Stimulated activated CD8-positive, alpha-beta memory T cell treated with anti-CD3 and anti-CD28 coated beads, Interleukin-4, amount 100 ng/mL, for 4 hours (primary cell): ENCODE measurements around the gene INPP5D.
"Not testable (repeated sequence)": the region's sequence is repeated elsewhere in the genome, so short reads cannot be mapped to it uniquely, and the experiment has no call there.

ENCODE experiments used
- DNase-seq, 2 donors: peaks; one replicate each; pipeline ENCODE4 v3.0.0-alpha.2; 2020; ENCODE audit warnings: low read depth in 2 of 2, low spot score in 1 of 2

The INPP5D gene

DNA sequence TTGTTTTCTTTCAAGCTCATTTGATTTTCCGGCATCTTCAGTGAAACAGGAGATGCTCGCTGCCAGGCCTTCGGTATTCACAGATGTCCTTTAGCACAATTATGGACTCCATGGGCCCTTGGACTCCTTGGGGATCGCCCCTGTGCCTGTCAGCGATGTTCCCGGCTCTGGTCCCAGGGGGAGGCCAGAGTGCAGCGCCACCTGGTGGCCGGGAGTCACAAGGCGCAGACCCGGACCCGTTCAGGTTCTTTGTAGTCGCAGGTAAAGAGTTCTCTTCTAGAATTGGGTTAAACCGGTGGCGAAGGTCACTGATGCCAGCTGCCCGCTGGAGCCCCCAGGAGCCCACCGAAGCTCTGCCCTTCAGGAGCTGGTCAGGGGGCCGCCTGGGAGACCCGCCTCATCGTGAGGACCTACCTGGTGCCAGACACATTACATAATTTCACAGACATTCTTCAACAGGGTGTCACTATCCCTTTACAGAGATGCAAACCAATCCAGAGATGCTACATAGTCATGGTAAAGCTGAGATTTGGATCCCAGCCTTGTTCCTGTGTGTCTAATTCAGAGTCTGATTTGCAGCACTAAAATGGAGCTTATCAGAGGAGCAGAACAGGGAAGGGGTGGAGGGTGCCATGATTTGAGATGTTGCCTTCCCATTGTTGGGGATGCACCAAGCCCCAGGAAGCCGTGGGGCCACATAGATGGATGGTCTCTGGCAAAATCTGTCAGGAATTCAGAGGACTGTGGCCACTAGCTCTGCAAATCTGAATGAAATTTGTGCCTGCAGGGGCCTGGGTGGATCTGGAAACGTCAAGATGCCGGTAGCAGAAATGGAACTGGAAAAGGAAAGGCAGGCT is 6.0 kb upstream of the INPP5D start:
- peak in 1 of 2 donors; percentile 67 for DNase-seq

DNA sequence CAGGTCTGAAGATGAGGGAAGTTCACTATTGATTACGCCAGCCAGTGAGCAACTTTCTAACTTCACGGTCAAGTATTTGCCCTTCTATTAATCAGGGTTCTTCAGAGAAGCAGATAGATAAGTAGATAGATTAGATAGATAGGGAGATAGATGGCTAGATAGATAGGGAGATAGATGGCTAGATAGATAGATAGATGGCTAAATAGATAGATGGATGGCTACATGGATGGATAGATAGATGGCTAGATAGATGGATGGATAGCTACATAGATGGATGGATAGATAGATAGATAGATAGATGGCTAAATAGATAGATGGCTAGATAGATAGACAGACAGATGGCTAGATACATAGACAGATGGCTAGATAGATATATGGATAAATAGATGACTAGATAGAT is 4.8 kb upstream of the INPP5D start:
- no peak for DNase-seq

DNA sequence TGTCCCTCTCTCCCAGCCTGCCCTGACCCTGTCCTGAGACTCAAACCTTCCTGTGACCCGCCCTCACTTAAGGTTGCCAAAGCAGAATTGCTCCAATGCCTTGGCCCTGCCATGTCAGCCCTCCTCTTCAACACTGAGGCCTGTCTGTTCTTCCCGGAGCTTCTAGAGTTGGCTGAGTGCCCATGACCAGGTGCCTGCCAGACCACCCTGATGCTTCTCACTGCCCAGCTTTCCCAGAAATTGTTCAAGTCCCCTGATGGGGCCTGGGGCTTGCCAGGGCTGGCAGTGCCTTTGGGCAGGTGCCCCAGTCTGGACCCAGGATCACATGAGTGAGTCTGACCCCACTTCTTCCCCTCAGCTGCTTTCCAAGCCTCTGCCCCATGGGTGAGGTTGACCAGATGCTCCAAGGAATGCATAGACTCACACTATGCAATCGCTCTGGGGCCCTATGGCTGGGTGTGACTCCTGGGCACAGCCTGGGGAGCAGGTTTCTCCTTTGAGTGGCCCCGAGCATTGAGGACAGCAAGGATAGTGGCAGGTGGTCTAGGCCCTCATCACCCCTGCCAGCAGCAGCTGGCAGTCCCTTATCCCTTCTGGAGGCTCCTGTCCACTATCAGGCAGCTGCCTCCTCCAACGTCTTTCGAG is 3.1 kb upstream of the INPP5D start:
- no peak for DNase-seq

DNA sequence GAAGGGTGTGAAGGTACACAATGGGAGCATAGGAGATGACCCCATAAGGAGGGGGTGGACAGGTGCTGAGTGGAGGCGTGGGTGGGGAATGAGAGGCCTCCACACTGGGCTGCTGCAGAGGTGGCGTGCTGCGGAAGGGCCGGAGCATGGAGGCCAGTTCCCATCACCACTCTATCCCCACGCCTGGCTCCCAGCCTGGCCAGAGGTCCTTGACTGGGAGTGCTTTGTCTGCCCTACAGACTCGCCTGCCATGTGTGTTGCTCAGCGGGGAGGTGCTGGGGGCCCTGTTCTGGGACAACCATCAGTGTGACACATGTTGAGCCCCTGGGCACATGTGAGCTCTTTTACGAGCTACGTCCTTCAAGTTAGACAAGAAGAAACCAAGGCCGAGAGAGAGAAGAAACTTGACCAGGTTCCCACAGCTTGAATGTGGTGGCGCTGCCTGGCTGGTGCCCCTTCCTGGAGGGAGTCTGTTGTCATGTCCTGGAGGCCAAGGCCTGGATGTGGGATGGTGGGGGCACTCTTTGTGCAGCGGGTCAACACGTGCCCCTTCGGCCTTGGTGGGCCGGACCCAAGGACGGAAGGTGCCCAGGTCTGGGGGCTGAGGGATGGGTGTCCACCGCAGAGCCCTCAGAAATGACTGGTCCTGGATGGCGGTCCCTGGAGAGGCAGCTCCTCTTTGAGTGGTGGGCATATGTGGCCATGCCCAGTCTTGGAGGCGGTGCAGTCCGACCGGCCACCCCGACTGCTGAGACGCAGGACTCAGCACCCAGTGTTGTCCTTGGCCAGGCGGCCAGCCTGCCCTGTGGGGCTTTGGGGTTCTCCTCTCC is 1.2 kb upstream of the INPP5D start:
- no peak for DNase-seq

DNA sequence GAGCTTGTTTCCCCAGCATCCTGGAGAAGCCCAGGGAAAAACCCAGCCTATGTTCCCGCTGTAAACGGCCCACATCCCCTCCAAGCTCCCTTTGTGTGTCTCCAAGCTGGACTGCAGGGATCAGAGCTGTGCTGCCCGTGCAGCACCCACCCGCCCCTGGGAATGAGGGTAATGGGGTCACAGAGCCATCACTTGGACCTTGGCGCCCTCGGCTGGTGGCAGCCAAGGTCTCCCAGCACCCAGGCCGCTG is 670 bp upstream of the INPP5D start:
- no peak for DNase-seq

DNA sequence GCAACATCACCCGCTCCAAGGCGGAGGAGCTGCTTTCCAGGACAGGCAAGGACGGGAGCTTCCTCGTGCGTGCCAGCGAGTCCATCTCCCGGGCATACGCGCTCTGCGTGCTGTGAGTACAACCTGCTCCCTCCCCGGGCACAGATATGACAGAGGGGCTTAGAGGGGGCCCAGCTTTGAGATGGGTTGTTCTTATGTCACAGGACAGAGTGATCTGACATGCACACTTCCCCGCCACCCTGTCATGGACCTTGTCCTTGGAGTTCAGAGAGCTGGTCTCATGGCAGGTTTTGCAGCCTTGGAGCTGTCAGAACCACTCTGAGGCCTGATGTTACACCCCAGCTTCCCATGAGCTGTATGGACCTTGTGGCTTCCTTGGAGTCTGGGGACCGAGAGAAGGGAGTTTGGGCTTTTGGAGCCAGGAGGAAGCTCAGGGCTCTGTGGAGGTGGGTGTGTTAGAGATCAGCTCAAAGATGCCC is 398 bp downstream of the INPP5D start:
- no peak for DNase-seq

DNA sequence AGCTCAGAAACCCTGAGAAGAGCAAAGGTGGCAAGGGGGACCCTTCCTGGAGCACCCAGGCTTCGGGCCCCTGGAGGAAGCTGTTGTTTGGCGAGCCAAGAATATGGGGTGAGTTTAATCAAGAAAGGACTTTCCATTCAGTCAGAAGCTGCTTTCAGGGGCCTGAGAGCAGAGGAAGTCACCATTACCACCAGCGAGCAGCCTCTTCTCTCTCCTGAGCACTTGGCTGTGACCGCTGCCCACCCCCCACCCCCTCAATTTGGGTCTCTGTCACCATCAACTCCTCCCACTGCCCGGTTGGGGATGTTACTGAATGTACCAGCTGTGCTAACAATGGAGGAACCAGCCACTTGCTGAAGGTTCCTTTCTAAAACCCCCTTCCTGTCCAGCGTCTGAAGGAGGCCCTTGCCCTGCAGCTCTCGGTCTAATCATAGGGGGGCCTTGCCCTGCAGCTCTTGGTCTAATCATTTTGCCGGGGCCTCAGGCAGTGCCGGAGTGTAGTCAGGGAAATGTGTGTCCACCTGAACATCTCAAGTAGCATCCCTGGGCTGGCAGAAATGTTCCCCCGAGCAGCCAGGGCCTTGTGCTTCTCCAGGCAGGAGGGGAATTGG is 943 bp downstream of the INPP5D start:
- DNase-seq = no peak

DNA sequence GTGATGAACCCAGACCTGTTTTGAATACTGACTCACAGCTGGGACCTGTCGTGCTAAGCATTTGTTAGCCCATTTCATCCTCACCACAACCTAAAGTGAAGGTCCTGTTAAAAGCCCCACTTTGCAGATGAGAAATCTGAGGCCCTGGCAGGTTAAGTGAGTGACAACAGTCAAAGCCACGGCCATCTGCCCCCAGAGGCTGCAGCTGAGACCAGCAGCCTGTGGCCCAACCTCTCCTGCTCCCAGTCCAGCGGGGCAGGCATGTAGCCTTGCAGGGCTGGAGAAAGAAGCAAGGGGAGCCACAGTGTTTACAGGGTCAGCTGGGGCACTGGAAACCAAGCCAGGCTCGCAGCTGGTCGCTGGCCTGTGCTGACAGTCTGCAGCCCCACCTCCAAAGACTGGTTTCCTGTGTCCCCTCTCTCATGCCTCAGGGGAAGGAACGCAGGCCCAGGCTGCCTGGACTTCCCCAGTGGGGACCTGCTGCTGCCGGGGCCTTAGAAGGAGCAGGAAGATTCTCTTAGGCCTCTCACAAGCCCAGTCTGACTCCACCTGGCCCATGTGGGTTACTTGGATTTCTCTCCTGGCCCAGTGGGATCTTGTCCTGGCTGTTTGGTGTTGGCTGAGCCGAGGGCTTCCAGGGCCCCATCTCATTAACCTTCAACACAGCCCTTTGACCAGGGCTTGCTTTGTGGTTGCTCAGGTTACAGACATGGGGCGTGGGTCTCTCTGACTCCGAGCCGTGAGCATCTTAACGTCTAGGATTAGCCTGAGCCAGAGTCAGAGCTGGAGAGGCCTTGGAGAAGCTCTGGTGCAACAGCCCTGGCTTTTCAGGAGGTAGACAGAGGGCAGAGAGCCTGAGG is 1.7 kb downstream of the INPP5D start:
- DNase-seq = no peak

DNA sequence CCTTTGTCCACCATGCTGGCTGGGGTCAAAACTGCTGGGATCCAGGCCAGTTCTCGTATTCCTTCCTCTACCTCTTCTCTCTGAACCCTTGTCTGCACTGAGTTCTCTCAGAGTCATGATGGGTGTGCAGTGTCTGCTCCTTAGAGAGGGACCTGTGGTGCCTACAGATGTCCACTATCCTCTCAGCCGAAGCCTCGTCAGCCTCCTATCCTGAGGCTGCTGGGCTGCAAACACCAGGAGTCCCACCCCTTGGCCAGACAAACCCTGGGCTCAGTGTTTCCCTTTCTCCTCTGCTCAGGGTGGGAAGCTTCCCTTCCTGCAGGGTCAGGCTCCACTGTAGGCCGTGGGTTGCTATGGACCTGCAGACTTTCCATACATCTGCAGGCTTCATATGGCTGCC is 2.3 kb downstream of the INPP5D start:
- DNase-seq = no peak

DNA sequence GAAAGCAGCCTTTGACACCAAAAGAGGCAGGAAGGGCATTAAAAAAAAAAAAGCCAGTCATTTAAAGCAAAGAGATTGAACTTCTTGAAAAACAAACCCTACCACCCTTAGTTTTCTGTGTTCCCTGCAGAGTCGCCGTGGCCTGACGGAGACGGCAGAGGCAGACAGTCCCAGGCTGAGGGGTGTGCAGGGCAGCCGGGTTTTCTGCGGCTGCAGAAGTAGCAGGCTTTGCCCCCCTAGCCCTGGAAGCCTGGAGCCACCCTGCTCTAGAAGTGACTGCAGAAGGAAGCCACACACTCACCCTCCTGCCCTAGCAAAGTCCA is 2.8 kb downstream of the INPP5D start:
- no peak for DNase-seq

DNA sequence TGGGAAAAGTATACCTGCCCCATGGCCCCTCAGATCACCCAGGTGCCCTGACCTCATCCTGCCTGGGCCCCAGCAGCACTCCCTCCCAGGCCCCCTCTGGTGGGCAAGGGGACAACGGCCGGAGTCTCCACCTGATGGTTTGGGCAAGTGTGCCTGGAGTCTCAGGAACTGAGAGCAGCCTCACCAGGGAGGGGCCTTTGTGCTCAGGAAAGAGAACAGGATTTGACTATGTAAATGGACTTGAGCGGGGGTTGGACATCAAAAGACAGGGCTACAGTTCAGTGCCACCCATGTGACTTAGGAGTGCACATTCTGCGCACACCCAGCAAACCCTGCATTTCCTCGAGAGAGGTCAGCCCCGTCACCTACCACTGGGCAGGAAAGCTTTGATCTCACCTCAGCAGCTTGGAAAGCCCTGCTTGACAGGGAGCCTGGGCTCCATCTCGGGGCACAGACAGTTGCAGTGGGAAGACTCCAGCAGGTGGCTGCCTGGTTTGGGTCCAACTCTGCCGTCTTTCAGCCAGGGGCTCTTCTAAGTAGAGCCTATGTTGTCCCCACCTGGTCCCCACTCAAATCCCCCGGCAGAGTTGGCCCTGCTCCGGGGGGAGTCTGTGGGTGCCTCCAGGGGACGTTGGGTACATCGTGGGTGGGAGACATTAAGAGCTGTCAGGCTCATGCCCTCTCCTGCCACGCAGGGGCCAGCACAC is 3.3 kb downstream of the INPP5D start:
- no peak for DNase-seq

DNA sequence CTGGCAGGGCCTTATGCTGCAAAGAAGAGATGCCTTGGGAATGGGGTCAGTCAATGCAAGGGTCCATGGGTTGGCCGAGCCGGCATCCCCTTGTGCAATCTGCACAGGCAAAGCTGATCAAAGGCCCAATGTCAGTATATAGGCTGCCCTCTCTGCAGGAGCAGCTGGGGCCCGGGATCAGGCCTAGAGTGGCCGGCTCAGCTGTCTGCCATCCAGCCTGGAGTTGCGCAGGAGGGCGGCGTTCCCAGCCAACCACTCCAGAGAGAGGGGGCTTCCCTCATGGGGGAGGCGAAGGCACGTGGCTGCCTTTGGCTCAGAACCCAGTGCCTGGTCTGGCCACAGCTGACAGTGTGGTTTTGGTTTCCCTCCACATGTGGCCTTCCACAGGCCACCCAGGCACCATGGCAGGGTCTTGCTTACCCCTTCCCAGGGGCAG is 3.9 kb downstream of the INPP5D start:
- DNase-seq = no peak

DNA sequence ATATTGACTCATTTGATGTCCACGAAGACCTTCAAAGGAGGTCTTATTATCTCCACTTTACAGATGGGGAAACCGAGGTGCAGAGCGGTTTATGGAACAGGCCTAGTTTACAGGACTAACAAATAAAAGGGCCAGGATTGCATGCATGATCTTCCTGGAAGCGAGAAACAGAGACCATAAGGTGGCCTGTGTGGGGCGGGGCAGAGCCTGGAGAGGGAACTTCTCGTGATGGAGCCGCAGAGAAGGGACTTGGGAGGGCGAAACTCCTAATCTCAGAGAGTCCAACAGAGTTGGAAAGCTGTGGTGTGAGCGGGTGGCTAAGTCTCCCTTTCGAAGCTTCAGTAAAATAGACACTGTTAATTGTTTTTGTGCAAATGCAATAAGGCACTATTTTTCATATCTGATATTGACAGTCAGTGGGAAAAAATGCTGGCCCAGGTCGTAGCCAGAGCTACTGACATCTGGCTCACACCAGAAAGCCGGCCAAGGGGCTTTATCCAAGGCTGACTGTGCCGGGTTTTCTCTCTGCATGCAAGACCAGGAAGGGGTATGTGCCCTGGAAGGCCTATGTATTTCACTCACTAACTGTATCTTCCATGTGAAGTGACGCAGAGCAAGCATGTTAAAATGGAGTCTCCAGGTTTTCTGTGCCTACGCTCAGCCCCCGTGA is 4.5 kb downstream of the INPP5D start:
- DNase-seq = no peak

DNA sequence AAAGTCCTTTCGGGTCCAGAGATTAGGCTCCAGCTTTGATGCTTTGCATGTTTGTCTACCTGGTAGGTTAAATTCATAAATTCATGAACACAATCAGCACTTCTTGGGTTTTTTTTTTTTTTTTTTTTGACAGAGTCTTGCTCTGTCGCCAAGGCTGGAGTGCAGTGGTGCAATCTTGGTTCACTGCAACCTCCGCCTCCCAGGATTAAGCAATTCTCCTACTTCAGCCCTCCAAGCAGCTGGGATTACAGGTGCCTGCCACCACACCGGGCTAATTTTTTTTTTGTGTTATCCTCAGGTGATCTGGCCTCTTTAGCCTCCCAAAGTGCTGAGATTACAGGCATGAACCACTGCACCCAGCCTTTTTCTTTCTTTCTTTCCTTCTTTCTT is 5.1 kb downstream of the INPP5D start:
- DNase-seq = not testable (repeated sequence)

DNA sequence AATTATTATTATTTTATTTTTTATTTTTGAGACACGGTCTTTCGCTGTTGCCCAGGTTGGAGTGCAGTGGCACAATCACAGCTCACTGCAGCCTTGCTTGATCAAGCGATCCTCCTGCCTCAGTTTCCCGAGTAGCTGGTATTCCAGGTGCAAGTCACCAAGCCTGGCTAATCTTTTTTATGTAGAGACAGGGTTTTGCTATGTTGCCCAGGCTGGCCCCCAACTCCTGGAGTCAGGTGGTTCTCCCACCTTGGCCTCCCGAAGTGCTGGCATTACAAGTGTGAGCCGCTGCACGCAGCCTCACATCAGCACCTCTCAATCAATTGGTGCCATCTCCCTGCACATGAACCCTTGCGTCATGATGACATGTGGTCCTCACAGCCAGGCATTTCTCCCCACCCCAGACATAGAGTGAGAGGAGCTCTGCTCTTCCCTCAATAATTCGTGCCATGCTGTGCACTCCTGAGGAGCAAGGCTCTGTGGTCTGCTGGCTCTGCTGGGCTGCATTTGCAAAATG is 5.9 kb downstream of the INPP5D start:
- DNase-seq = no peak

DNA sequence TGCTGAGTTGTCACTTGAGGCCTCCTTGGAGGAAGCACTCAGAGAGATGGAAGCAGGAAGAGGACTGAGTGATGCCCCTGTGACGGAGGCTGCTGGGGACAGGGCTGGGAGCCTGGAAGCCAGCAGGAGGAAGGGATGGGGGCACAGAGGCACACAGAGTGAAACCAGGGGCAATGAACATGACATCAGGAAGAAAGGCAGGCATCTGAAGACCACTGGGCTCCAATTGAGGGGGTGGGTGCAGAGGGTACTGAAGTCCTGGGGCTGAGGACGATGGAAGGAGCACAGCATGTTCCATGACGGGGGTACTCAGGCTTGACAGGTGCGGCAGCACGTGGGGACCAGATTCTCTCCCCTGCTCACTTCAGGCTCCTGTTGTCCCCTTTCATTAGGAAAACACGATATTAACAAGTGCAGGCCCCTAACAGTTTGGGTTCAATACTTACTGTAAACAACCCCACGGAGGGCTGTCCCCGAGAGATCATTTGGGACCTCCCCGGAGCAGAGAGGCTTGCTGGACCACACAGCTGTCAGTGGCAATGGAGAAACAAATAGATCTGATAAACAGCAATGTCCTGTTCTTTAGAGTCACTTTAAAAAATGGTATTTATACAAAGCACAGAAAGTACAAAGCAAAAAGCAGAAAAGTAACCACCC is 8.7 kb downstream of the INPP5D start:
- DNase-seq = no peak

DNA sequence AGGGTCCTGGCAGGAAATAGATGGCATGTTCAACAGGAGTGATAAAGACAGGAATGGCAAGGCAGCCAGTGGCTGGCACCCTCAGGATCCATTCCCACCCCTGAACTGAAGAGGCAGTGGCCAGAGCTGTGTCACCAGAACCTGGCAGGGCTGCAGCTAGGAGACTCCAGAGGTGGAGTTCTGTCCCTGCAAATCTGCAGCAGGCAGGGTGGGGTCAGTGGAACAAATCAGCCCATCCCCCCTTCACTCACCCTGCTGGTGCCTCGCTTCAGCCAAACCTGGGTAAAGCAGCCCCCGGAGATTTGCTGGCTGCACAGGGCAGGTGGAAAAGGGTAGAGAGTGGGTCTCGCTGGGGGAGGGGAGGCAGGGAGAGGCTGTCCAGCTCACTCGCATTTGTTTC is 12.7 kb downstream of the INPP5D start:
- no peak for DNase-seq

DNA sequence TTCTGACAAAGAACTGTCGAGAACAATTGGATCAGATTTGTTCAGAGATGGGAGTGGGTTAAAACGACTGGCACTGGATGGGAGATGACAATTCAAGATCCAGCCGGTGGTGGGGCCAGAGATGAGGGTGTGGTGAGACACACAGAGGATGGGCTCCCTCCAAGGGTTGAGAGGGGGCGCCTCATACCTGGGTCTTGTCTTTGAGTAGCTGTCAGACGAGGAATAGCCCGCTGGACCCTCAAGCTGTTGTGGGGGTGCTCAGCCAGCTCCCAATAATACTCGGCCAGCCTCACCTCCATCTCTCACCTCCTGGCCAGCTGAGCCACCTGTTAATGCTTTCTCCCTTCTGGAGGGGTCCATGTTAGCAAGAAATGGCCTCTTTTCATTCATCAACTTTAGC is 14.0 kb downstream of the INPP5D start:
- no peak for DNase-seq
